ENCODE results near the gene B9D1. TPM values are rescaled to one million over a fixed set of nuclear protein-coding genes. Genes with fewer than 3 reads are reported as not detected.

B9D1 gene
- total and polyA plus RNA-seq, 9 of the 15 experiments (the other 6 are each of a cell fraction or from before 2014, with no cell fraction given) = 8.9 to 28.0 (median 17.9) TPM

GRCh38 chr17:19371259-19372010 lies 8.9 kb upstream of the B9D1 start:
- in situ Hi-C loops (cut with MboI) (no loop called here), intact Hi-C loops (cut with micrococcal nuclease) (no loop called here)
- no peak overlapping the region for H2AFZ ChIP-seq (ENCODE audit: low read depth, low read length)
- no peak for DNase-seq (ENCODE audit: extremely low read depth in 1 of 4, low spot score in 3 of 4)
- H3K4me2 ChIP-seq (ENCODE audit: insufficient read depth, low read length) = no peak overlapping the region
- ATAC-seq = no peak
- H4K20me1 ChIP-seq (replicated peaks; ENCODE audit: control insufficient read depth, insufficient read depth, low read length) = no peaks in the 10 kb centered on the region
- no peak for FAIRE-seq
- no peaks in the 10 kb centered on the region for H3K9me1 ChIP-seq (ENCODE audit: control insufficient read depth, insufficient read depth, low read length)
- no peaks in the 10 kb centered on the region for H3K27me3 ChIP-seq (ENCODE audit: control insufficient read depth in 2 of 2, insufficient read depth in 2 of 2, low read length in 2 of 2)
- WGBS (ENCODE audit: insufficient coverage, low coverage, missing lambda C conversion rate) = 25% methylated on average over 2 of the region's 7 CpGs
- no peak overlapping the region for H3K4me3 ChIP-seq
- H3K4me1 ChIP-seq (replicated peaks in 1 of 2; ENCODE audit: control insufficient read depth in 2 of 2, insufficient read depth in 2 of 2, low read length in 2 of 2) = peaks cover 0 to 5% of the 10 kb centered on the region in 2 experiments; a peak in 3 of 5 replicates
- H3K36me3 ChIP-seq (ENCODE audit: control insufficient read depth, insufficient read depth, low read length) = no peaks in the 10 kb centered on the region
- H3K9ac ChIP-seq (ENCODE audit: insufficient read depth in 1 of 2, low read depth in 2 of 2, low read length in 2 of 2) = no peak overlapping the region
- H3K9me3 ChIP-seq (replicated peaks; ENCODE audit: control insufficient read depth, insufficient read depth, low read depth, low read length) = no peaks in the 10 kb centered on the region
- ChIA-PET CTCF (ENCODE audit: low intra/inter-chr PET ratio) (no interaction called here), POLR2A (interaction anchor here (1.0 kb wide), 1 partner anchor 22 kb away, joined by 6 read pairs; no protein-coding TSS in a partner anchor)
- H3K79me2 ChIP-seq (ENCODE audit: control insufficient read depth, insufficient read depth, low read length) = no peaks in the 10 kb centered on the region
- BruUV-seq (replicated peaks) = no TSS peak
- no peak overlapping the region for H3K27ac ChIP-seq (ENCODE audit: extremely low read depth, low read depth, low read length)
- TF ChIP-seq NR2C1 (IDR thresholded peaks at IDR 0.05) = no peak
- TF ChIP-seq NR2C1 (tag; IDR thresholded peaks at IDR 0.05) = no peak
- TF ChIP-seq, protein P1, sequence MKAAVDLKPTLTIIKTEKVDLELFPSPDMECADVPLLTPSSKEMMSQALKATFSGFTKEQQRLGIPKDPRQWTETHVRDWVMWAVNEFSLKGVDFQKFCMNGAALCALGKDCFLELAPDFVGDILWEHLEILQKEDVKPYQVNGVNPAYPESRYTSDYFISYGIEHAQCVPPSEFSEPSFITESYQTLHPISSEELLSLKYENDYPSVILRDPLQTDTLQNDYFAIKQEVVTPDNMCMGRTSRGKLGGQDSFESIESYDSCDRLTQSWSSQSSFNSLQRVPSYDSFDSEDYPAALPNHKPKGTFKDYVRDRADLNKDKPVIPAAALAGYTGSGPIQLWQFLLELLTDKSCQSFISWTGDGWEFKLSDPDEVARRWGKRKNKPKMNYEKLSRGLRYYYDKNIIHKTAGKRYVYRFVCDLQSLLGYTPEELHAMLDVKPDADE (conservative IDR thresholded peaks at IDR 0.05; ENCODE audit: control insufficient read depth, low read depth, low read length) = no peak
- TF ChIP-seq LEF1 (IDR thresholded peaks at IDR 0.05) = no peak
- TF ChIP-seq, protein P2, sequence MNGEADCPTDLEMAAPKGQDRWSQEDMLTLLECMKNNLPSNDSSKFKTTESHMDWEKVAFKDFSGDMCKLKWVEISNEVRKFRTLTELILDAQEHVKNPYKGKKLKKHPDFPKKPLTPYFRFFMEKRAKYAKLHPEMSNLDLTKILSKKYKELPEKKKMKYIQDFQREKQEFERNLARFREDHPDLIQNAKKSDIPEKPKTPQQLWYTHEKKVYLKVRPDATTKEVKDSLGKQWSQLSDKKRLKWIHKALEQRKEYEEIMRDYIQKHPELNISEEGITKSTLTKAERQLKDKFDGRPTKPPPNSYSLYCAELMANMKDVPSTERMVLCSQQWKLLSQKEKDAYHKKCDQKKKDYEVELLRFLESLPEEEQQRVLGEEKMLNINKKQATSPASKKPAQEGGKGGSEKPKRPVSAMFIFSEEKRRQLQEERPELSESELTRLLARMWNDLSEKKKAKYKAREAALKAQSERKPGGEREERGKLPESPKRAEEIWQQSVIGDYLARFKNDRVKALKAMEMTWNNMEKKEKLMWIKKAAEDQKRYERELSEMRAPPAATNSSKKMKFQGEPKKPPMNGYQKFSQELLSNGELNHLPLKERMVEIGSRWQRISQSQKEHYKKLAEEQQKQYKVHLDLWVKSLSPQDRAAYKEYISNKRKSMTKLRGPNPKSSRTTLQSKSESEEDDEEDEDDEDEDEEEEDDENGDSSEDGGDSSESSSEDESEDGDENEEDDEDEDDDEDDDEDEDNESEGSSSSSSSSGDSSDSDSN (IDR thresholded peaks at IDR 0.05; ENCODE audit: borderline replicate concordance in 1 of 2, low read depth in 2 of 2, low read length in 2 of 2) = no peak
- TF ChIP-seq HLTF (IDR thresholded peaks at IDR 0.05) = no peak
- TF ChIP-seq GATAD2A (IDR thresholded peaks at IDR 0.05) = no peak
- no peak for TF ChIP-seq KLF16 (IDR thresholded peaks at IDR 0.05)
- TF ChIP-seq ZNF780A (CRISPR knock-in tag; IDR thresholded peaks at IDR 0.05) = no peak
- no peak for TF ChIP-seq ZNF445 (CRISPR knock-in tag; IDR thresholded peaks at IDR 0.05; ENCODE audit: low read depth)
- TF ChIP-seq, protein P3, sequence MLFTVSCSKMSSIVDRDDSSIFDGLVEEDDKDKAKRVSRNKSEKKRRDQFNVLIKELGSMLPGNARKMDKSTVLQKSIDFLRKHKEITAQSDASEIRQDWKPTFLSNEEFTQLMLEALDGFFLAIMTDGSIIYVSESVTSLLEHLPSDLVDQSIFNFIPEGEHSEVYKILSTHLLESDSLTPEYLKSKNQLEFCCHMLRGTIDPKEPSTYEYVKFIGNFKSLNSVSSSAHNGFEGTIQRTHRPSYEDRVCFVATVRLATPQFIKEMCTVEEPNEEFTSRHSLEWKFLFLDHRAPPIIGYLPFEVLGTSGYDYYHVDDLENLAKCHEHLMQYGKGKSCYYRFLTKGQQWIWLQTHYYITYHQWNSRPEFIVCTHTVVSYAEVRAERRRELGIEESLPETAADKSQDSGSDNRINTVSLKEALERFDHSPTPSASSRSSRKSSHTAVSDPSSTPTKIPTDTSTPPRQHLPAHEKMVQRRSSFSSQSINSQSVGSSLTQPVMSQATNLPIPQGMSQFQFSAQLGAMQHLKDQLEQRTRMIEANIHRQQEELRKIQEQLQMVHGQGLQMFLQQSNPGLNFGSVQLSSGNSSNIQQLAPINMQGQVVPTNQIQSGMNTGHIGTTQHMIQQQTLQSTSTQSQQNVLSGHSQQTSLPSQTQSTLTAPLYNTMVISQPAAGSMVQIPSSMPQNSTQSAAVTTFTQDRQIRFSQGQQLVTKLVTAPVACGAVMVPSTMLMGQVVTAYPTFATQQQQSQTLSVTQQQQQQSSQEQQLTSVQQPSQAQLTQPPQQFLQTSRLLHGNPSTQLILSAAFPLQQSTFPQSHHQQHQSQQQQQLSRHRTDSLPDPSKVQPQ (CRISPR knock-in tag; IDR thresholded peaks at IDR 0.05; ENCODE audit: borderline replicate concordance) = no peak
- TF ChIP-seq, protein P4, sequence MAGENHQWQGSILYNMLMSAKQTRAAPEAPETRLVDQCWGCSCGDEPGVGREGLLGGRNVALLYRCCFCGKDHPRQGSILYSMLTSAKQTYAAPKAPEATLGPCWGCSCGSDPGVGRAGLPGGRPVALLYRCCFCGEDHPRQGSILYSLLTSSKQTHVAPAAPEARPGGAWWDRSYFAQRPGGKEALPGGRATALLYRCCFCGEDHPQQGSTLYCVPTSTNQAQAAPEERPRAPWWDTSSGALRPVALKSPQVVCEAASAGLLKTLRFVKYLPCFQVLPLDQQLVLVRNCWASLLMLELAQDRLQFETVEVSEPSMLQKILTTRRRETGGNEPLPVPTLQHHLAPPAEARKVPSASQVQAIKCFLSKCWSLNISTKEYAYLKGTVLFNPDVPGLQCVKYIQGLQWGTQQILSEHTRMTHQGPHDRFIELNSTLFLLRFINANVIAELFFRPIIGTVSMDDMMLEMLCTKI (IDR thresholded peaks at IDR 0.05; ENCODE audit: partially characterized antibody) = no peak
- no peak for TF ChIP-seq ATF6 (CRISPR knock-in tag; IDR thresholded peaks at IDR 0.05)

Measured in K562 (cell line).